HCT116 (cell line): ENCODE data around the gene NPDC1. TPM values are rescaled to one million over a fixed set of nuclear protein-coding genes. Genes with fewer than 3 reads are reported as not detected.
A peak's percentile ranks its signal among the peaks of the same experiment; 100 is the strongest.

ENCODE experiments used
- ATAC-seq: fragments of 200-7000 bp; cut with Tn5 transposase; 2 replicates; pipeline ENCODE4 v1.9.1; 2020; ENCODE audit warnings: mild to moderate bottlenecking, moderate library complexity
- BruUV-seq: library from RNA; stranded (reverse); fragments of 400-500 nt; replicated peaks from 2 replicates; lab custom pipeline; 2021; lab: Mats Ljungman, UMichigan
- CTCF ChIA-PET: fragments of 300-600 bp; sonication (Branson Sonifier 250); formaldehyde crosslinking; loops from one replicate; lab custom pipeline; 2021; ENCODE audit warnings: antibody characterized with exemption; lab: Charles Lee
- POLR2A ChIA-PET: fragments of 300-600, 350-600 bp; sonication (Branson Sonifier 250); formaldehyde crosslinking; loops from one replicate; lab custom pipeline; 2021; ENCODE audit warnings: antibody characterized with exemption; lab: Charles Lee
- RAD21 ChIA-PET, 2 experiments: fragments of 300-600 bp; sonication (Branson Sonifier 250); formaldehyde crosslinking; loops; one replicate each; lab custom pipeline; 2023; ENCODE audit warnings: low total read pairs in 2 of 2; ENCODE audit not compliant: uncharacterized antibody in 2 of 2, unreplicated experiment in 2 of 2, low non-redundant PET in 1 of 2; lab: Charles Lee
- DNase-seq: peaks from one replicate; pipeline ENCODE4 v3.0.0-alpha.2; 2010; ENCODE audit warnings: low read depth, low spot score
- H2AFZ ChIP-seq: fragments of 200-600 bp; shearing (Covaris generic), sonication (generic); 2 replicates; pipeline ENCODE4 v1.6.1; 2017; ENCODE audit warnings: low read depth, mixed run types, mixed read lengths, antibody characterized with exemption, low read length; ENCODE audit not compliant: poor library complexity, severe bottlenecking
- H3K27ac ChIP-seq: 2 replicates; pipeline ENCODE4 v1.5.1; 2012; ENCODE audit warnings: low read depth, low read length
- H3K27me3 ChIP-seq: fragments of 200-600 bp; sonication (generic); 2 replicates; pipeline ENCODE4 v1.6.1; 2016; ENCODE audit warnings: mixed run types, low read length, mixed read lengths; ENCODE audit not compliant: insufficient read depth
- H3K36me3 ChIP-seq, 2 experiments: fragments of 200-500 bp in 1 of 2; fragments of 200-600 bp in 1 of 2; sonication (Bioruptor generic) in 1 of 2; sonication (generic) in 1 of 2; 2 replicates each; pipeline versions ENCODE4 v1.5.1 to v1.6.1; 2014 to 2016; ENCODE audit warnings: low read length in 2 of 2, inconsistent platforms in 1 of 2, mixed read lengths in 1 of 2, mixed run types in 1 of 2; ENCODE audit not compliant: insufficient read depth in 2 of 2, control insufficient read depth in 1 of 2
- H3K4me1 ChIP-seq, 2 experiments: fragments of 200-600 bp in 1 of 2; sonication (generic) in 1 of 2; 2 replicates each; pipeline versions ENCODE4 v1.5.1 to v1.6.1; 2012 to 2017; ENCODE audit warnings: low read length in 2 of 2, inconsistent platforms in 1 of 2, mild to moderate bottlenecking in 1 of 2, mixed read lengths in 1 of 2, mixed run types in 1 of 2, moderate library complexity in 1 of 2; ENCODE audit not compliant: insufficient read depth in 2 of 2, control insufficient read depth in 1 of 2
- H3K4me2 ChIP-seq: fragments of 200-600 bp; sonication (generic); 2 replicates; pipeline ENCODE4 v1.6.1; 2017; ENCODE audit warnings: mixed run types, low read length, mixed read lengths
- H3K4me3 ChIP-seq, 2 experiments: fragments of 200-600 bp in 1 of 2; sonication (generic) in 1 of 2; replicated peaks in 1 of 2; 2 replicates each; pipeline ENCODE4 v1.5.1; 2011 to 2016; ENCODE audit warnings: low read length in 2 of 2, control low read depth in 1 of 2, low read depth in 1 of 2, mild to moderate bottlenecking in 1 of 2, mixed read lengths in 1 of 2, mixed run types in 1 of 2
- H3K79me2 ChIP-seq: fragments of 200-600 bp; sonication (generic); 2 replicates; pipeline ENCODE4 v1.6.1; 2017; ENCODE audit warnings: mild to moderate bottlenecking, mixed run types, low read length, moderate library complexity, mixed read lengths; ENCODE audit not compliant: insufficient read depth
- H3K9ac ChIP-seq: fragments of 200-600 bp; sonication (generic); 2 replicates; pipeline ENCODE4 v1.6.1; 2016; ENCODE audit warnings: low read length, mixed read lengths
- H3K9me2 ChIP-seq: fragments of 200-600 bp; sonication (generic), shearing (Covaris generic); 2 replicates; pipeline ENCODE4 v1.6.1; 2017; ENCODE audit warnings: mixed run types, mild to moderate bottlenecking, moderate library complexity; ENCODE audit not compliant: insufficient read depth
- H3K9me3 ChIP-seq, 2 experiments: fragments of 200-500 bp in 1 of 2; fragments of 200-600 bp in 1 of 2; sonication (Bioruptor generic) in 1 of 2; sonication (generic) in 1 of 2; 2 replicates each; pipeline ENCODE4 v1.6.1; 2014 to 2017; ENCODE audit warnings: low read length in 2 of 2, mixed read lengths in 2 of 2, inconsistent platforms in 1 of 2, low read depth in 1 of 2, mild to moderate bottlenecking in 1 of 2, mixed run types in 1 of 2, moderate library complexity in 1 of 2; ENCODE audit not compliant: control insufficient read depth in 1 of 2, insufficient read depth in 1 of 2
- H4K20me1 ChIP-seq: fragments of 200-600 bp; sonication (generic), shearing (Covaris generic); 2 replicates; pipeline ENCODE4 v1.6.1; 2017; ENCODE audit warnings: mixed run types, mild to moderate bottlenecking, moderate library complexity; ENCODE audit not compliant: insufficient read depth
- CEBPB ChIP-seq: IDR thresholded peaks from 2 replicates; pipeline ENCODE4 v1.6.1; 2012; ENCODE audit warnings: low read depth
- EGR1 ChIP-seq: IDR thresholded peaks from 2 replicates; pipeline ENCODE4 v1.6.1; 2012; ENCODE audit warnings: low read depth
- EZH2phosphoT487 ChIP-seq: fragments of 200-600 bp; IDR thresholded peaks from 2 replicates; pipeline ENCODE4 v1.6.1; 2018; ENCODE audit warnings: antibody characterized with exemption, borderline replicate concordance
- FOSL1 ChIP-seq: IDR thresholded peaks from 2 replicates; pipeline ENCODE4 v1.6.1; 2012; ENCODE audit warnings: low read depth
- JUND ChIP-seq: IDR thresholded peaks from 2 replicates; pipeline ENCODE4 v1.6.1; 2012
- POLR2A ChIP-seq: IDR thresholded peaks from 2 replicates; pipeline ENCODE4 v1.7.0; 2011; ENCODE audit warnings: borderline replicate concordance; ENCODE audit not compliant: insufficient read depth, insufficient read length; ENCODE audit errors: extremely low read depth
- POLR2AphosphoS5 ChIP-seq: IDR thresholded peaks from 2 replicates; pipeline ENCODE4 v1.6.1; 2011; ENCODE audit warnings: mild to moderate bottlenecking, low read depth, low read length, moderate library complexity
- RAD21 ChIP-seq: IDR thresholded peaks from 2 replicates; pipeline ENCODE4 v1.6.1; 2012; ENCODE audit warnings: low read depth, mild to moderate bottlenecking
- SIN3A ChIP-seq: IDR thresholded peaks from 2 replicates; pipeline ENCODE4 v1.6.1; 2012; ENCODE audit warnings: low read depth
- SRF ChIP-seq: IDR thresholded peaks from 2 replicates; pipeline ENCODE4 v1.6.1; 2012; ENCODE audit warnings: low read depth
- TCF7L2 ChIP-seq: IDR thresholded peaks from 2 replicates; pipeline ENCODE4 v1.7.0; 2011; ENCODE audit warnings: borderline replicate concordance, inconsistent platforms; ENCODE audit not compliant: insufficient read depth, insufficient read length; ENCODE audit errors: extremely low read depth
- ZNF274 ChIP-seq: fragments of 200-500 bp; sonication (Bioruptor generic); IDR thresholded peaks from 2 replicates; pipeline ENCODE4 v1.6.1; 2014; ENCODE audit warnings: mild to moderate bottlenecking, low read depth, low read length, inconsistent platforms
- intact Hi-C: fragments of 100-400 bp; cut with micrococcal nuclease; formaldehyde crosslinking; loops from 2 replicates; pipeline ENCODE4 v1.10.0; 2022
- total RNA-seq: library from RNA; stranded (reverse); gene quantifications from one replicate; pipeline ENCODE4 v1.2.1, GENCODE V29; 2021; ENCODE audit not compliant: unreplicated experiment
- TF ChIP-seq, protein P1 (sequence below): IDR thresholded peaks from 2 replicates; pipeline ENCODE4 v1.6.1; 2011; ENCODE audit warnings: mild to moderate bottlenecking, low read length, moderate library complexity; ENCODE audit not compliant: insufficient replicate concordance; ENCODE audit errors: extremely low read depth
- TF ChIP-seq, protein P2 (sequence below): IDR thresholded peaks from 2 replicates; pipeline ENCODE4 v1.6.1; 2012
- TF ChIP-seq, protein P3 (sequence below): IDR thresholded peaks from 2 replicates; pipeline ENCODE4 v1.6.1; 2012; ENCODE audit warnings: low read depth
- TF ChIP-seq, protein P4 (sequence below): IDR thresholded peaks from 2 replicates; pipeline ENCODE4 v1.6.1; 2012

NPDC1 gene
- total RNA-seq, 1 experiment from 2014 or later: 98.8 TPM

DNA sequence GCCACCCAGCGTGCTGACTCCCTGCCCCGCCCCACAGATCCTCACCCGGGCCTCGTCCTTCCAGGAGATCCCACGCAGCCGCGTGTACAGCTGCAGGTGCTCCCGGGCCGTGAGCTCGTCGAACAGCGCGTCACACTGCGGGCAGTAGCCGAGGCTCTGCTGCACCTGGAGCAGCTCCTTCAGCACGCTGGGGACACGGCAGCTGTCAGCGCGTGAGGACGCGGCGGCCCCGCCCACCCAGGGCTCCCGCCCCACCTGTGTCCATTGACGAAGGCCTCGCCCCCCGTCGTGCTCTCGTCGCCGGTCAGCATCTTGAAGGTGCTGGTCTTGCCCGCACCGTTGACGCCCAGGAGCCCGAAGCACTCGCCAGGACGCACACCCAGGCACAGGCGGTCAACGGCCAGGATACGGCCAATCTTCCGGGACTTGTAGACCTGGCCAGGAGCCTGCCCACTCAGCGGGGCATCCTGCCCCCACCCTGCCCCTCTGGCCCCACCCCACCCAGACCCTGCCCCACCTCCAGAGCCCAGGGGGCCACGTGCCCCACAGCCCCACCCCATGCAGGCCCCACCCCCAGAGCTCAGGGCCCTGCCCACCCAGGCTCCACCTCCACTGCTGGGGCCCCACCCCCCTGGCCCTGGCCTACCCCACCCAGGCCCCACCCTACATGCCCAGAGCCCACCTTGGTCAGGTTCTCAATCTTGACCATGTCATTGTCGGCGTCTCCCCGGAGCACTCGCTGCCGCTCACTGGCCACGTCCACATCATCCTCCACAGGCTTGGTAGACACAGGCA lies 35.8 kb downstream of the NPDC1 start:
- no peaks in the 10 kb centered on the region for H3K4me1 ChIP-seq
- DNase-seq: no peak
- ATAC-seq: peak; percentile 38; the same call in 1 of the 2 replicates
- no peak overlapping the region for H3K4me2 ChIP-seq
- H3K27me3 ChIP-seq: no peaks in the 10 kb centered on the region
- no peak overlapping the region for H3K27ac ChIP-seq
- no peak overlapping the region for H2AFZ ChIP-seq
- intact Hi-C loops: no loop called here
- peaks cover 0 to 3% of the 10 kb centered on the region in 2 experiments; a peak in 1 of 4 replicates for H3K9me3 ChIP-seq
- H4K20me1 ChIP-seq: no peaks in the 10 kb centered on the region
- no peak for TF ChIP-seq RAD21
- TF ChIP-seq, protein P1, sequence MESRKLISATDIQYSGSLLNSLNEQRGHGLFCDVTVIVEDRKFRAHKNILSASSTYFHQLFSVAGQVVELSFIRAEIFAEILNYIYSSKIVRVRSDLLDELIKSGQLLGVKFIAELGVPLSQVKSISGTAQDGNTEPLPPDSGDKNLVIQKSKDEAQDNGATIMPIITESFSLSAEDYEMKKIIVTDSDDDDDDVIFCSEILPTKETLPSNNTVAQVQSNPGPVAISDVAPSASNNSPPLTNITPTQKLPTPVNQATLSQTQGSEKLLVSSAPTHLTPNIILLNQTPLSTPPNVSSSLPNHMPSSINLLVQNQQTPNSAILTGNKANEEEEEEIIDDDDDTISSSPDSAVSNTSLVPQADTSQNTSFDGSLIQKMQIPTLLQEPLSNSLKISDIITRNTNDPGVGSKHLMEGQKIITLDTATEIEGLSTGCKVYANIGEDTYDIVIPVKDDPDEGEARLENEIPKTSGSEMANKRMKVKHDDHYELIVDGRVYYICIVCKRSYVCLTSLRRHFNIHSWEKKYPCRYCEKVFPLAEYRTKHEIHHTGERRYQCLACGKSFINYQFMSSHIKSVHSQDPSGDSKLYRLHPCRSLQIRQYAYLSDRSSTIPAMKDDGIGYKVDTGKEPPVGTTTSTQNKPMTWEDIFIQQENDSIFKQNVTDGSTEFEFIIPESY: no peak
- TF ChIP-seq ZNF274: no peak
- TF ChIP-seq TCF7L2: no peak
- TF ChIP-seq, protein P2, sequence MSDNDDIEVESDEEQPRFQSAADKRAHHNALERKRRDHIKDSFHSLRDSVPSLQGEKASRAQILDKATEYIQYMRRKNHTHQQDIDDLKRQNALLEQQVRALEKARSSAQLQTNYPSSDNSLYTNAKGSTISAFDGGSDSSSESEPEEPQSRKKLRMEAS: no peak
- no peak for TF ChIP-seq JUND
- no peak for TF ChIP-seq SIN3A
- no peak for TF ChIP-seq EZH2phosphoT487
- TF ChIP-seq POLR2A: no peak
- TF ChIP-seq FOSL1: no peak
- no peak for TF ChIP-seq SRF
- no peak for TF ChIP-seq EGR1
- no peak for TF ChIP-seq CEBPB
- TF ChIP-seq, protein P3, sequence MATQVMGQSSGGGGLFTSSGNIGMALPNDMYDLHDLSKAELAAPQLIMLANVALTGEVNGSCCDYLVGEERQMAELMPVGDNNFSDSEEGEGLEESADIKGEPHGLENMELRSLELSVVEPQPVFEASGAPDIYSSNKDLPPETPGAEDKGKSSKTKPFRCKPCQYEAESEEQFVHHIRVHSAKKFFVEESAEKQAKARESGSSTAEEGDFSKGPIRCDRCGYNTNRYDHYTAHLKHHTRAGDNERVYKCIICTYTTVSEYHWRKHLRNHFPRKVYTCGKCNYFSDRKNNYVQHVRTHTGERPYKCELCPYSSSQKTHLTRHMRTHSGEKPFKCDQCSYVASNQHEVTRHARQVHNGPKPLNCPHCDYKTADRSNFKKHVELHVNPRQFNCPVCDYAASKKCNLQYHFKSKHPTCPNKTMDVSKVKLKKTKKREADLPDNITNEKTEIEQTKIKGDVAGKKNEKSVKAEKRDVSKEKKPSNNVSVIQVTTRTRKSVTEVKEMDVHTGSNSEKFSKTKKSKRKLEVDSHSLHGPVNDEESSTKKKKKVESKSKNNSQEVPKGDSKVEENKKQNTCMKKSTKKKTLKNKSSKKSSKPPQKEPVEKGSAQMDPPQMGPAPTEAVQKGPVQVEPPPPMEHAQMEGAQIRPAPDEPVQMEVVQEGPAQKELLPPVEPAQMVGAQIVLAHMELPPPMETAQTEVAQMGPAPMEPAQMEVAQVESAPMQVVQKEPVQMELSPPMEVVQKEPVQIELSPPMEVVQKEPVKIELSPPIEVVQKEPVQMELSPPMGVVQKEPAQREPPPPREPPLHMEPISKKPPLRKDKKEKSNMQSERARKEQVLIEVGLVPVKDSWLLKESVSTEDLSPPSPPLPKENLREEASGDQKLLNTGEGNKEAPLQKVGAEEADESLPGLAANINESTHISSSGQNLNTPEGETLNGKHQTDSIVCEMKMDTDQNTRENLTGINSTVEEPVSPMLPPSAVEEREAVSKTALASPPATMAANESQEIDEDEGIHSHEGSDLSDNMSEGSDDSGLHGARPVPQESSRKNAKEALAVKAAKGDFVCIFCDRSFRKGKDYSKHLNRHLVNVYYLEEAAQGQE: no peak
- TF ChIP-seq POLR2AphosphoS5: no peak
- TF ChIP-seq, protein P4, sequence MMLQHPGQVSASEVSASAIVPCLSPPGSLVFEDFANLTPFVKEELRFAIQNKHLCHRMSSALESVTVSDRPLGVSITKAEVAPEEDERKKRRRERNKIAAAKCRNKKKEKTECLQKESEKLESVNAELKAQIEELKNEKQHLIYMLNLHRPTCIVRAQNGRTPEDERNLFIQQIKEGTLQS: no peak
- ChIA-PET POLR2A (interaction anchor here (0.6 kb wide), 1 partner anchor 59 kb away, joined by 4 read pairs; no protein-coding TSS in a partner anchor), CTCF (no interaction called here), RAD21 (interaction anchor here in 1 of 2 experiments (0.6 kb wide), 1 partner anchor 62 kb away, joined by 3 read pairs; no protein-coding TSS in a partner anchor)
- no peak overlapping the region for H3K9ac ChIP-seq
- H3K4me3 ChIP-seq: no peak overlapping the region
- H3K36me3 ChIP-seq: peaks cover 5 to 15% of the 10 kb centered on the region in 2 experiments; a peak in 3 of 4 replicates
- no TSS peak for BruUV-seq
- no peaks in the 10 kb centered on the region for H3K9me2 ChIP-seq
- H3K79me2 ChIP-seq: no peaks in the 10 kb centered on the region
